NCI-H524 (cell line): Measurements from ENCODE around the gene FURIN.
A peak's percentile ranks its signal among the peaks of the same experiment; 100 is the strongest.
"Not testable (repeated sequence)": the region's sequence is repeated elsewhere in the genome, so short reads cannot be mapped to it uniquely, and the experiment has no call there.

Source experiments
- DNase-seq, 2 experiments: peaks; one replicate each; lab custom pipeline; 2025; lab: John Stamatoyannopoulos, UW

Gene FURIN

DNA sequence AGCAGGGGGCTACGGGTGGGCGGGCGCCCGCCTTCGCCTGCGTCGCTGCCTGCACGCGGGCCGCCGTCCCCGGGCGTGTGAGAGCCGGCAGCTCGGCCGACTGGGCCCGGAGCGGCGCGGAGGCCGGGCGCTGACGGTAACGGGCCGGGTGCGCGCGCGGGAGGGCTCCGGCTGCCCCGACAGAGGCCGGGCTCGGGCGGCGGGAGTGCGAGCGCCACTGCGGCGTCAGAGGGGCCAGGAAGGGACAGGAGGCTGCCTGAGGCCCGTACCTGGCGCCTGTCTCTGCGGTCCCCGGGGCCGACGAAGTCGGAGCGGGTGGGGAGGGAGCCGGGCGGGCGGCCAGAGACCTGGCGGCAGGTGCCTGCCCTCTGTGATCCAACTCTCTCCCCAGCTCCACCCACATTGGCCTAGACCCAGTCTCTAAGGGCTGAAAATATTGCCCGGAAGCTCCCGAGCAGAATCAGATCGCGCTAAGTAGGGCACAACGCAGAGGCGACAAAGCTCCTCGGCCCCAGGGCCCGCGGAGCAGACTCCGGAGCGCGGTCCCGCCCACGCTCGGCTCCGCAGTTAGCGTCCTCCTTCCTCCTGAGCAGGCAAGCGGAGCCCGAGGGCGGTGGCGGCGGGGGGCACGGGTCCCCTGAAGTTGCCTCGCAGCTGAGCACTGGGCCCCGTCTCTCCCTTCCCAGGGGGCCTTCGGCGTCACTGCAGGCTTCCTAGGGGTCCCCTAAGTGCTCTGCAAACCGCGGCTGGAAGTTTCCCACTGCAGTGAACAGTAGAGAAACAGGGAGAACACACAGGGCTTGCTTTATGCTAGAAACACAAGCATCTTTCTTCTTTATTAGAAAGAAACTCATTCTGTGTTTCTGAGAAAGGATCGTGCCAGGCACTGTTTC is 34.7 kb downstream of the FURIN start, which contains the start of gene MAN2A2:
MAN2A2 (plus strand) TSS at position 463 of the 893 bp plus-strand sequence. CDS start 906 bp downstream, outside the sequence.
- peak in 1 of 2 experiments; percentile 43 for DNase-seq

DNA sequence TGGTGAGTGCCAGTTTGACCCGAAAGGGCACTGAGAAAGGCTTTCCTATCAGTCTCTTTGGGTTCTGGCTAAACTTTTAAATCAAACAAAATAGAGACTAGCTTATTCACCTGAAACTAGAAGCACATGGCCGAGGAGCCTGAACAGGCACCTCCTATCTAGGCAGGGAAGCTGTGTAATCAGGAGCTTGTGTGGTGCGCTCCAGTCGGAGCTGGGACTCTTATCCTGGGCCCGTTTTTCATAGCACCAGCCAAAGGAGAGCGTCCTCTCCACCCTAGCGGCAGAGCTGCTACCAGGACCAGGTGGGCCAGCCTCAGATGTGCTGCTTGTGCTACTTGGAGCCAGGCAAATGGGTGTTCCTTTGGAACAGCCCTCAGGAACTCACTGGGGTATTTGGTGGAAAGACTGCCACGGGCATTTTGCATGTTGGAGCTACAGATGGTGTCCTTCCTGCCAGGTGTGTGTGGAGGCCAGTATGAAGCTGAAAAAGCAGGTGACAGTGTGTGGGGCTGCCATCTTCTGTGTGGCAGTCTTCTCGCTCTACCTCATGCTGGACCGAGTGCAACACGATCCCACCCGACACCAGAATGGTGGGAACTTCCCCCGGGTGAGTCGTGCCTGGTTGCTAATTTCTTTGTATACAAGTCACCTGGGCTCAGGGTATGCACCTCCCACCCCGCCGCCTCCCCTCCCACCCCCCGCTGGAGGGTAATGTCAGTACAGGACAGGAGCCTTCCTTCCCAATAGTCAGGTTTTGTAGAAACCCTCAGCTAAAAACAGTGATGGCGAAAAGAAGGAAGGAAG is 35.5 kb downstream of the FURIN start:
- DNase-seq, result no peak

DNA sequence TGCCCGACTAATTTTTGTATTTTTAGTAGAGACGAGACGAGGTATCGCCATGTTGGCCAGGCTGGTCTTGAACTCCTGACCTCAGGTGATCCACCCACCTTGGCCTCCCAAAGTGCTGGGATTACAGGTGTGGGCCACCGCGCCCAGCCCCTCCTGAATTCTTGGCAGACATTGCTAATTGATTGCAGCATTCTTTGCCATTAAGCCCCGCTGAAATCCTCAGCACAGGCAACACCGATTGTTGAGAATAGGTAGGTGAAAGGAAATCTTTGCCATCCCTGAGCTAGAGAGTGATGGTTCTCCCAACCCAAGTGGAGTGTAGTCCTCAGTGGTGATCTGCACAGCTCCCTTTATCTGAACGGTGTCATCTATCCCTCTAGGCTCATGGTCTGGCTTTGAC is 36.4 kb downstream of the FURIN start:
- DNase-seq, result no peak

- DNase-seq, result no peak
These were observed 37.2 kb downstream of the FURIN start for GRCh38 chr15:90905306-90906180.

GRCh38 chr15:90906181-90906849 is 37.9 kb downstream of the FURIN start:
- DNase-seq, result no peak

DNA sequence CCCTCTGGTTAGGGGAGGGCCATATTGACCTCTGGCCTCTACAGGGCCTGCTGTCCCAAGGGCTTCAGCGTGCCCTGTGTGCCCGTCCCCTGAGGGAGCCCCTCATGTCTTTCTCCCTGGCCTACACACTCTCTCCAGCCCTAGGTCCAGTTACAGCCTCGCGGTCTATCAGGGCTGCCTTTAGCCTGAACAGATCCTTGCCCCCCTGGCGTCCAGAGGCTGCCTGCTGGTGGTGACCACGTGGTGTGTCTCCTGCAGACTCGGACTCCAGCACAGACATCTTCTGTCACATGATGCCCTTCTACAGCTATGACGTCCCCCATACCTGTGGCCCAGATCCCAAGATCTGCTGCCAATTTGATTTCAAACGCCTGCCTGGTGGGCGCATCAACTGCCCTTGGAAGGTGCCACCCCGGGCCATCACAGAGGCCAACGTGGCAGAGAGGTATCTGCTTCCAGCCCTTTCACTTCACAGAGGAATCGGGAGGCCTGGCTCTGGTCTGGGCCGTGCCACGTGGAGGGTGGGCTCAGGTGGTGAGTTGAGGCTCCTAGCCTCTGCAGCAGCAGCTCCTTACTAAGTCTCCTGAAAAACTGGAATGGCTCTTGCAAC is 38.8 kb downstream of the FURIN start:
- DNase-seq, result no peak

DNA sequence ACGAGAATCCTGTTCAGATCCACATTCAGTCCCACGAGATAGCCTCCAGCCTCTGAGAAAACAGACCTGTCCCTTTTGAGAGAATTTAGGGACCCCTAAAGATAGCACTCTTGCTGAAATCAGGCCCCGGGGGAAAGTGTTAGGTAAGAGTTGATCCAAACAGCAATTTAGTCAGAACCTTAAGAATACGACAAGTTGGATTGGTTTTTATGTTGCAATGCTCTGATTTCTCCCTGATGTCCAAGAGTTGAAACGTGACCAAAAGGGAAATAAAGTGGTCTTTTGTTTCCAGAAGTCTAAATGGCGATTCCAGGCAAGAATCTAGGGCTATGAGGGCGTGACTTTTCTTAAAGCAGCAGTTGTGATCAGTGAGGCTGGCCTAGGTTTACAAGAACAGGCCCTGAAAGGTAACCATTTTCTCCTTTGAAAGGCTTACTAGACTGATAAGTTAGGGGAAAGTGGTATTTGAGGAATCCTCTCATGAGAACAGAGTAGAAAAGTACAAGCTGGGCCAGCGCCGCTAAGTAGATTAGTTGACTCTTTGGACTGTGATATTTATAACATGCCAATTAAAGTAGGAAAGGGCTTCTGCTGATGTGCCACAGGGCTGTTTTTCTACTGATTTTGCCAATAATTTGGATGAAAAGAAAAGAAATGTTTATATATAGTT is 39.6 kb downstream of the FURIN start:
- no peak for DNase-seq

DNA sequence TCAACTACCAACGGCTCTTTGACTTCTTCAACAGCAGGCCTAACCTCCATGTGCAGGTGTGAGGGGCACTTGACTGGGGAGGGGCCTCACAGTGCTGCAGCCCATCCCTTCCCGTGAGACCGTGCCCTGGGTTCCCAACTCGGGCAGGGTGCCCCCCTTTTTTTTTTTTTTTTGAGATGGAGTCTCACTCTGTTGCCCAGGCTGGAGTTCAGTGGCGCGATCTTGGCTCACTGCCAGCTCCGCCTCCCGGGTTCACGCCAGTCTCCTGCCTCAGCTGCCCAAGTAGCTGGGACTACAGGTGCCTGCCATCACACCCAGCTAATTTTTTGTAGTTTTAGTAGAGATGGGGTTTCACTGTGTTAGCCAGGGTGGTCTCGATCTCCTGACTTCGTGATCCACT is 41.1 kb downstream of the FURIN start:
- DNase-seq, result not testable (repeated sequence)

DNA sequence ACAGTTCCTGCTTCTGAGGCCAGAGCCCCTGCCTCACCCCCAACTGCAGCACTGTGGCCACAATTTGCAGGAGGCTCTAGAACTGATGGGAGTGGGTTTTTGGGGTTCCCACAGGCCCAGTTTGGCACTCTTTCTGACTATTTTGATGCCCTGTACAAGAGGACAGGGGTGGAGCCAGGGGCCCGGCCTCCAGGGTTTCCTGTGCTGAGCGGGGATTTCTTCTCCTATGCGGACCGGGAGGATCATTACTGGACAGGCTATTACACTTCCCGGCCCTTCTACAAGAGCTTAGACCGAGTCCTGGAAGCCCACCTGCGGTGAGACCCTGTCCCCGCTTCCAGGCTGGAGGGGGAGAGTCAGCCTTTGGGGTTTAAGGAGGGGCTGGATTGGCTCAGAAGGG is 41.6 kb downstream of the FURIN start:
- DNase-seq, result no peak

DNA sequence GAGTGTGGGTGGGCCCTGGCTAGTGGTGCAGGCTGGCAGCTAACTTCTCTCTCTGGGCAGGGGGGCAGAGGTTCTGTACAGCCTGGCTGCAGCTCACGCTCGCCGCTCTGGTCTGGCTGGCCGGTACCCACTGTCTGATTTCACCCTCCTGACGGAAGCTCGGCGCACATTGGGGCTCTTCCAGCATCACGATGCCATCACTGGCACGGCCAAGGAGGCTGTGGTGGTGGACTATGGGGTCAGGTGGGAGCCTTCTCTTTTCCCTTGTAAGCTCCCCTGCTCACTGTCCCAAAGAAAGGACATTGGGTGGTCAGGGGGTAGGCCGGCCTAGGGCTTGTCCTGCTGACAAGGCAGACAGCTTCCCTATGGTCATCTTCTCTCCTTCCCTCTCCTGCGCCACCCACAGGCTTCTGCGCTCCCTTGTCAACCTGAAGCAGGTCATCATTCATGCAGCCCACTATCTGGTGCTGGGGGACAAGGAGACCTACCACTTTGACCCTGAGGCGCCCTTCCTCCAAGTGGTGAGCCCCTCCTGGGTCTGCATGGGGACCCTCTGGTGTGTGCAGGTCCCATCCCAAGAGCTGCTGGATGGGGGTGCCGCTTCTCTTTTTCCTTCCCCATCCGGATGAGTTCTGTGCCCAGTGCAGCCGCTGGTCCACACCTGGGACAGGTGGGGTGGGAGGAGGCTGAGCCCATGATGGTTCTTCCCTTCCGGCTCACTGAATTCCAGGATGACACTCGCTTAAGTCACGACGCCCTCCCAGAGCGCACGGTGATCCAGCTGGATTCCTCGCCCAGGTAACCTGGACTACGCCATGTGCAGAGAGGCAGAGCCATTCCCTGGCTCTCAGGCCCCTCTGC is 42.3 kb downstream of the FURIN start:
- no peak for DNase-seq

GRCh38 chr15:90911302-90911623 is 42.9 kb downstream of the FURIN start:
- DNase-seq, result no peak

DNA sequence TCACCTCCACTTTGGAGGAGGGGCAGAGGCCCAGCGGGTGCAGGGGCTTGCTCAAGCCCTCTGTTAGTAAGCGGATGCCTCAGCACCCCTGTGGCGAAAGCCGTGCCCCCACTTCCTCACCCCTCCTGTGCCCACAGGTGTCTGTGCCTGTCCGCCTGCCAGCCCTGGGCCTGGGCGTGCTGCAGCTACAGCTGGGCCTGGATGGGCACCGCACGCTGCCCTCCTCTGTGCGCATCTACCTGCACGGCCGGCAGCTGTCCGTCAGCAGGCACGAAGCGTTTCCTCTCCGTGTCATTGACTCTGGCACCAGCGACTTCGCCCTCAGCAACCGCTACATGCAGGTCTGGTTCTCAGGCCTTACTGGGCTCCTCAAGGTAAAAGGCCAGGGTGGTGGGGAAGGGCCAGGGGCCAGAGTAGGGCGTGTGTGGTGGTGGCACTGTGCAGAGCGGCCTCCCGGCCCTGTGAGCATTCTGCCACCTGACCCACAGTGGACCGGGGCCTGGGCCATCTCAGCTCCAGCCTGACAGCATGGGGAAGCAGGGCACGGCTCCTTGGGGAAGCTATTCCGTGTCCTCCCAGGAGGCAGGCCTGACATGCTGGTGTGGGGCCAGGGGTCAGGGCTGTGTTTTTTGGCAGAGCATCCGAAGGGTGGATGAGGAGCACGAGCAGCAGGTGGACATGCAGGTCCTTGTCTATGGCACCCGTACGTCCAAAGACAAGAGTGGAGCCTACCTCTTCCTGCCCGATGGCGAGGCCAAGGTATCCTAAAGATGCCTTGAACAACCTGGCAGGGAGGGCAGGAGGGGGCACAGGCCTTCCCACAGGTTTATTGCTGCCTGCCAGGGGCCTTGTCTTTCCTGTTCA is 43.8 kb downstream of the FURIN start:
- no peak for DNase-seq

- no peak for DNase-seq
These were observed 44.3 kb downstream of the FURIN start for GRCh38 chr15:90912770-90913075.

DNA sequence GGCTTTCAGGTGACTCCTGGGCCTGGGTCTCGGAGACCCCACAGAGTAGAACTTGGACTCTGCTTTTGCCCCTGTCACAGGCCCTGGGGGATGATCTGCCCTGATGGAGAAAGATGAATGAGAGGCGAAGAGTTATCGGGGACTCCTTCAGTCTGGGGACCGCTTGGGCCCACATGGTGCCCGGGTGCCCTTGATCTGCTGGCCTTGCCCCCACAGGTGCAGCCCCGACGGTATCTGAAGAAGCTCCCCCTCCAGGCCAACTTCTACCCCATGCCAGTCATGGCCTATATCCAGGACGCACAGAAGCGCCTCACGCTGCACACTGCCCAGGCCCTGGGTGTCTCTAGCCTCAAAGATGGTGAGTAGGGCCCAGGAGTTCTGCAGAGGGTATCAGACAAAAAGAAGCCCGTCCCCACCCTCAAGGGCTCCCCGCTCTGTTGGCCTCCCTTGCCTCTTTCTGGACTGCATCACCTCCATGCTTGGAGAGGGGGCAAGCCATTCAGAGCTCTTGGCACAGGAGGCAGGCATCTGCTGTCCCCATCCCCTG is 45.1 kb downstream of the FURIN start:
- DNase-seq, result no peak

DNA sequence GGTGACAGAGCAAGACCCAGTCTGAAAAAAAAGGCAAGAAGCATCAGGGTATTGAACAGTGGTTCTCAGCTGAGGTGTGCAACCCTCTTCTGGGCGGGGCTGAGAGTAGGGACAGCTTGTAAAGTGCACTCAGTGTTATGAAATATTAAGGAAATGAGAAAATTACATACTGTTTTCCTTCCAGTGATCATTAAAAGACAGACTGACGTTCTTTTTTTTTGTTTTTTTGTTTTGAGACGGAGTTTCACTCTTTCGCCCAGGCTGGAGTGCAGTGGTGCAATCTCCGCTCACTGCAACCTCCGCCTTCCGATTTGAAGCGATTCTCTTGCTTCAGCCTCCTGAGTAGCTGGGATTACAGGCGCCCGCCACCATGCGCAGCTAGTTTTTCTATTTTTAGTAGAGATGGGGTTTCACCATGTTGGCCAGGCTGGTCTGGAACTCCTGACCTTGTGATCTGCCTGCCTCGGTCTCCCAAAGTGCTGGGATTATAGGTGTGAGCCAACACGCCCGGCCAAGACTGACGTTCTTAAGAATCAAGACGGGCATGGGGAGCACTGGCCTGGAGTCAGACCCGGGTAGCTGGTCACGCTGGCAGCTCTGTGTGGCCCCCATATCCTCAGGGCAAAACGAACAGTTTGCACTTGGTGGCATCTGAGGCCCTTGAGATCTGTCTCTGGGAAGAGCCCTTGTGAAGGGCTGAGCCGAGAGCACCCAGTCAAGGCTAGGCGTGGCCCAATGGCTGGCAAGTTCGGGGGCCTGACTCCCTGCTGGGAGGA is 46.1 kb downstream of the FURIN start:
- peak; percentile 61 to 76 for DNase-seq

- DNase-seq, result peak; percentile 82 to 92
These were observed 46.9 kb downstream of the FURIN start for GRCh38 chr15:90915216-90915807.

GRCh38 chr15:90915808-90916440 is 47.5 kb downstream of the FURIN start:
- no peak for DNase-seq
